Measurements from ENCODE around the gene MVP. TPM values are rescaled to one million over a fixed set of nuclear protein-coding genes. Genes with fewer than 3 reads are reported as not detected.

The MVP gene
- total RNA-seq, 2 donors from 2014 or later: 44.4 to 77.9 TPM

DNA sequence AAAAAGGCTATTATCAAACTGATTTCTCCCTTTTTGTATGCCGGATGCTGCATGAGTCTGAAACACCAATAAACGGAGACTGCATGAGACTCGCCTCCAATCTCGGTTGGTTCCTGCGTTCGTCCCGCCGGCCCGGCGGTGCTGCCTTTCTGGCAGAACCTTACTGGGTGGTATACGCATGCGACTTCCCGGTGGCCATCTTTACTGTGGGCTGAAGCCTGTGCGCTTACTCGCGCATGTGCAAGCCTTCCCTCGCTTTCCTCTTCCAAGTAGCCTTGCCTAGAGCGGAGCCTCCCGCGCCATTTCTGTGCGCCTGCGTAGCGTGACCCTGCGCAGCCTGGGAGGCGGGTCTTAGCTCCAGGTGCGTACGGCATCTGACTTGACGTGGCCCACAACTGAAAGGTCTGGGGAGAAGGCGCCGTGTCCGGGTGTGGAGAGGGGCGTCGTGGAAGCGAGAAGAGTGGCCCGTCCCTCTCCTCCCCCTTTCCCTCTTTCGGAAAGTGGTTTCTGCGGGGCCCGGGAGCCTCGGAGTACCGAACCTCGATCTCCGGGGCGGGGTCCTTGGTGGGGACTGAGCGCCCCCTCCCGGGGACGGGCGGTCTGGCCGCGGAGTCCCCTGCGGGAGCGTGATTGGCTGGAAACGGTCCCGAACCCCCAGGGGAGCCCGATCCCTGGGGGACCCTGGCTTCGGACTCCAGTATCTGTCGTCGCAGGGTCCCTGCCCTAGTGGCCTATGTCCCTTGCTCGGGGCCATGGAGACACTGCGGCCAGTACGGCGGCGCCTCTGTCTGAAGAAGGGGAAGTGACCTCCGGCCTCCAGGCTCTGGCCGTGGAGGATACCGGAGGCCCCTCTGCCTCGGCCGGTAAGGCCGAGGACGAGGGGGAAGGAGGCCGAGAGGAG, 4.2 kb upstream of the MVP start, which contains the start of gene PAGR1:
TSS of gene PAGR1 (plus strand) at position 360 of the 901 bp plus-strand sequence. CDS start at position 734, 374 bp downstream.
- Histone ChIP-seq H3K36me3 (peaks cover 10% of the 10 kb centered on the region), H3K4me3 (peak within 1 kb of the TSS; percentile 65 to 84), H3K9me3 (no peaks in the 10 kb centered on the region), H3K4me1 (peaks cover 0 to 71% of the 10 kb centered on the region in 2 donors), H3K27me3 (no peaks in the 10 kb centered on the region), H3K27ac (peak within 1 kb of the TSS; percentile 94)
- DNase-seq (ENCODE audit: low spot score): peak; percentile 99
- TF ChIP-seq CTCF (IDR thresholded peaks at IDR 0.05): peak; percentile 81 to 96

- peak overlapping the region; percentile 94 for H3K27ac ChIP-seq
- peaks cover 10% of the 10 kb centered on the region for H3K36me3 ChIP-seq
- no peaks in the 10 kb centered on the region for H3K27me3 ChIP-seq
- peaks cover 0 to 74% of the 10 kb centered on the region in 2 donors for H3K4me1 ChIP-seq
- H3K9me3 ChIP-seq: no peaks in the 10 kb centered on the region
- peak; percentile 77 for DNase-seq (ENCODE audit: low spot score)
- no peak for TF ChIP-seq CTCF (IDR thresholded peaks at IDR 0.05)
- peak overlapping the region; percentile 65 to 84 for H3K4me3 ChIP-seq
These were observed 3.4 kb upstream of the MVP start for GRCh38 chr16:29816694-29817441.

- no peak for TF ChIP-seq CTCF (IDR thresholded peaks at IDR 0.05)
- DNase-seq (ENCODE audit: low spot score): no peak
- Histone ChIP-seq H3K27ac (no peak overlapping the region), H3K4me3 (no peak overlapping the region), H3K36me3 (peaks cover 10% of the 10 kb centered on the region), H3K9me3 (no peaks in the 10 kb centered on the region), H3K27me3 (no peaks in the 10 kb centered on the region), H3K4me1 (peaks cover 0 to 73% of the 10 kb centered on the region in 2 donors)
These were observed 2.2 kb upstream of the MVP start for GRCh38 chr16:29818082-29818481.

DNA sequence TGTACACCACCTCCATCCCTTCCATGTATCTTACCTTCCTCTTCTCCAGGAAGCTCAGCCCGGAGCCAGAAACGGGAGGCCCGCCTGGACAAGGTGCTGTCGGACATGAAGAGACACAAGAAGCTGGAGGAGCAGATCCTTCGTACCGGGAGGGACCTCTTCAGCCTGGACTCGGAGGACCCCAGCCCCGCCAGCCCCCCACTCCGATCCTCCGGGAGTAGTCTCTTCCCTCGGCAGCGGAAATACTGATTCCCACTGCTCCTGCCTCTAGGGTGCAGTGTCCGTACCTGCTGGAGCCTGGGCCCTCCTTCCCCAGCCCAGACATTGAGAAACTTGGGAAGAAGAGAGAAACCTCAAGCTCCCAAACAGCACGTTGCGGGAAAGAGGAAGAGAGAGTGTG, 756 bp upstream of the MVP start:
- Histone ChIP-seq H3K36me3 (peaks cover 10% of the 10 kb centered on the region), H3K27me3 (no peaks in the 10 kb centered on the region), H3K4me3 (no peak overlapping the region), H3K27ac (peak overlapping the region in 1 of 2 donors; percentile 84), H3K9me3 (no peaks in the 10 kb centered on the region), H3K4me1 (peaks cover 0 to 76% of the 10 kb centered on the region in 2 donors)
- DNase-seq (ENCODE audit: low spot score): no peak
- no peak for TF ChIP-seq CTCF (IDR thresholded peaks at IDR 0.05)

GRCh38 chr16:29820730-29821642, 724 bp downstream of the MVP start:
- H3K27ac ChIP-seq: peak overlapping the region; percentile 81 to 84
- H3K9me3 ChIP-seq: no peaks in the 10 kb centered on the region
- peak overlapping the region; percentile 66 to 74 for H3K4me3 ChIP-seq
- no peaks in the 10 kb centered on the region for H3K27me3 ChIP-seq
- no peak for DNase-seq (ENCODE audit: low spot score)
- peaks cover 10% of the 10 kb centered on the region for H3K36me3 ChIP-seq
- H3K4me1 ChIP-seq: peaks cover 0 to 81% of the 10 kb centered on the region in 2 donors
- TF ChIP-seq CTCF (IDR thresholded peaks at IDR 0.05): no peak
